ENCODE data around the gene TCN2.

Gene TCN2

GRCh38 chr22:30640839-30641430 is 34.0 kb downstream of the TCN2 start:
- no peak overlapping the region for H3K4me3 ChIP-seq (ENCODE audit: low read depth in 1 of 2, low read length in 2 of 2)

GRCh38 chr22:30643055-30643875 is 36.3 kb downstream of the TCN2 start:
- no peaks in the 10 kb centered on the region for H3K36me3 ChIP-seq (ENCODE audit: control insufficient read depth in 1 of 2, insufficient read depth in 2 of 2, low read length in 2 of 2)
- H3K4me1 ChIP-seq (ENCODE audit: control insufficient read depth in 1 of 2, insufficient read depth in 2 of 2, low read length in 2 of 2): no peaks in the 10 kb centered on the region
- no peaks in the 10 kb centered on the region for H3K9me3 ChIP-seq (ENCODE audit: control insufficient read depth in 1 of 2, low read length in 2 of 2)
- H3K9ac ChIP-seq (ENCODE audit: low read depth in 1 of 2, low read length in 2 of 2): no peak overlapping the region
- H3K27me3 ChIP-seq (ENCODE audit: control insufficient read depth in 1 of 2, insufficient read depth in 2 of 2, low read length in 2 of 2): no peaks in the 10 kb centered on the region
- H3K4me3 ChIP-seq (ENCODE audit: low read depth in 1 of 2, low read length in 2 of 2): no peak overlapping the region
- no peak overlapping the region for H3K27ac ChIP-seq (ENCODE audit: low read depth, low read length)

More at GRCh38 chr22:30640839-30641430, 34.0 kb downstream of the TCN2 start:
- Histone ChIP-seq H3K4me1 (ENCODE audit: control insufficient read depth in 1 of 2, insufficient read depth in 2 of 2, low read length in 2 of 2) (peaks cover 12 to 13% of the 10 kb centered on the region in 2 donors), H3K9ac (ENCODE audit: low read depth in 1 of 2, low read length in 2 of 2) (no peak overlapping the region), H3K27ac (ENCODE audit: low read depth, low read length) (no peak overlapping the region), H3K27me3 (ENCODE audit: control insufficient read depth in 1 of 2, insufficient read depth in 2 of 2, low read length in 2 of 2) (no peaks in the 10 kb centered on the region), H3K36me3 (ENCODE audit: control insufficient read depth in 1 of 2, insufficient read depth in 2 of 2, low read length in 2 of 2) (no peaks in the 10 kb centered on the region), H3K9me3 (ENCODE audit: control insufficient read depth in 1 of 2, low read length in 2 of 2) (no peaks in the 10 kb centered on the region)

DNA sequence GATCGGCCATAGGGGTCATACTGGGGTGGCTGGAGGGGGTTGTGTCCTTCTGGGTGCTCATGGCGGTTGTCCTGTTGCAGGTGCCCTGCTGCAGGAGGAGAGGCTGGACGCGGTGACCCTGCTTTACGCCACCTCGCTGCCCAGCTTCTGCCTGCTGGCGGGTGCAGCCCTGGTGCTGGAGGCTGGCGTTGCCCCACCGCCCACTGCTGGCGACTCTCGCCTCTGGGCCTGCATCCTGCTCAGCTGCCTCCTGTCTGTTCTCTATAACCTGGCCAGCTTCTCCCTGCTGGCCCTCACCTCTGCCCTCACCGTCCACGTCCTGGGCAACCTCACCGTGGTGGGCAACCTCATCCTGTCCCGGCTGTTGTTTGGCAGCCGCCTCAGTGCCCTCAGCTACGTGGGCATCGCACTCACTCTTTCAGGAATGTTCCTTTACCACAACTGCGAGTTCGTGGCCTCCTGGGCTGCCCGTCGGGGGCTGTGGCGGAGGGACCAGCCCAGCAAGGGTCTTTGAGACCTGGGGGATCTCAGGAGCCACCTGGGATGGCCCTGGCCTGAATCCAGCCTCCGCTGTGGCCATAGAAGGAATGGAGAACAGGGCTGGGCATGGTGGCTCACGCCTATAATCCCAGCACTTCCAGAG is 39.7 kb downstream of the TCN2 start:
- Histone ChIP-seq H3K36me3 (ENCODE audit: control insufficient read depth in 1 of 2, insufficient read depth in 2 of 2, low read length in 2 of 2) (no peaks in the 10 kb centered on the region), H3K27me3 (ENCODE audit: control insufficient read depth in 1 of 2, insufficient read depth in 2 of 2, low read length in 2 of 2) (no peaks in the 10 kb centered on the region), H3K9ac (ENCODE audit: low read depth in 1 of 2, low read length in 2 of 2) (no peak overlapping the region), H3K4me3 (ENCODE audit: low read depth in 1 of 2, low read length in 2 of 2) (no peak overlapping the region), H3K27ac (ENCODE audit: low read depth, low read length) (no peak overlapping the region), H3K4me1 (ENCODE audit: control insufficient read depth in 1 of 2, insufficient read depth in 2 of 2, low read length in 2 of 2) (peaks cover 0 to 12% of the 10 kb centered on the region in 2 donors), H3K9me3 (ENCODE audit: control insufficient read depth in 1 of 2, low read length in 2 of 2) (no peaks in the 10 kb centered on the region)

DNA sequence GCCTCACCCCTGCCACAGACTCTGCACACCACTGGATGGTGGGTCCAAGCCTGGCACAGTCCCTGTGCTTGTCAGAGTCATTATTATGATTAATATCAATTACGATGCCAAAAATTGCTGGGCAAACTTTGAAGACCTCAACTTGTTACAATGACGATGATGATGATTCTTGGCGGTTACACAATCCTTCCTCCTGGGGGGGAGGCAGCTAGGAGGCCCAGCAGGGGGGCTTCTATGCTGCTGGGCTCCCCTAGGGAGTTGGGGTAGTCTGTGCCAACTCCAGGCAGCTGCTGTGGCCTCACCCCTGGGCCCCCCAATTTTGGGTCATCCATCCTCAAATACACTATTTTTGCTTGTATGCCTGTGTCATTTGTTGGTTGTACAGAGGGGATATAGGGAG is 40.6 kb downstream of the TCN2 start:
- no peak overlapping the region for H3K9ac ChIP-seq (ENCODE audit: low read depth in 1 of 2, low read length in 2 of 2)
- no peaks in the 10 kb centered on the region for H3K36me3 ChIP-seq (ENCODE audit: control insufficient read depth in 1 of 2, insufficient read depth in 2 of 2, low read length in 2 of 2)
- no peaks in the 10 kb centered on the region for H3K9me3 ChIP-seq (ENCODE audit: control insufficient read depth in 1 of 2, low read length in 2 of 2)
- H3K4me3 ChIP-seq (ENCODE audit: low read depth in 1 of 2, low read length in 2 of 2): no peak overlapping the region
- no peaks in the 10 kb centered on the region for H3K27me3 ChIP-seq (ENCODE audit: control insufficient read depth in 1 of 2, insufficient read depth in 2 of 2, low read length in 2 of 2)
- peaks cover 0 to 12% of the 10 kb centered on the region in 2 donors for H3K4me1 ChIP-seq (ENCODE audit: control insufficient read depth in 1 of 2, insufficient read depth in 2 of 2, low read length in 2 of 2)
- H3K27ac ChIP-seq (ENCODE audit: low read depth, low read length): no peak overlapping the region

GRCh38 chr22:30648825-30649224 is 41.9 kb downstream of the TCN2 start:
- no peak overlapping the region for H3K27ac ChIP-seq (ENCODE audit: low read depth, low read length)
- no peak overlapping the region for H3K9ac ChIP-seq (ENCODE audit: low read depth in 1 of 2, low read length in 2 of 2)
- no peaks in the 10 kb centered on the region for H3K36me3 ChIP-seq (ENCODE audit: control insufficient read depth in 1 of 2, insufficient read depth in 2 of 2, low read length in 2 of 2)
- no peaks in the 10 kb centered on the region for H3K27me3 ChIP-seq (ENCODE audit: control insufficient read depth in 1 of 2, insufficient read depth in 2 of 2, low read length in 2 of 2)
- H3K4me1 ChIP-seq (ENCODE audit: control insufficient read depth in 1 of 2, insufficient read depth in 2 of 2, low read length in 2 of 2): peaks cover 0 to 12% of the 10 kb centered on the region in 2 donors
- H3K4me3 ChIP-seq (ENCODE audit: low read depth in 1 of 2, low read length in 2 of 2): no peak overlapping the region
- no peaks in the 10 kb centered on the region for H3K9me3 ChIP-seq (ENCODE audit: control insufficient read depth in 1 of 2, low read length in 2 of 2)

DNA sequence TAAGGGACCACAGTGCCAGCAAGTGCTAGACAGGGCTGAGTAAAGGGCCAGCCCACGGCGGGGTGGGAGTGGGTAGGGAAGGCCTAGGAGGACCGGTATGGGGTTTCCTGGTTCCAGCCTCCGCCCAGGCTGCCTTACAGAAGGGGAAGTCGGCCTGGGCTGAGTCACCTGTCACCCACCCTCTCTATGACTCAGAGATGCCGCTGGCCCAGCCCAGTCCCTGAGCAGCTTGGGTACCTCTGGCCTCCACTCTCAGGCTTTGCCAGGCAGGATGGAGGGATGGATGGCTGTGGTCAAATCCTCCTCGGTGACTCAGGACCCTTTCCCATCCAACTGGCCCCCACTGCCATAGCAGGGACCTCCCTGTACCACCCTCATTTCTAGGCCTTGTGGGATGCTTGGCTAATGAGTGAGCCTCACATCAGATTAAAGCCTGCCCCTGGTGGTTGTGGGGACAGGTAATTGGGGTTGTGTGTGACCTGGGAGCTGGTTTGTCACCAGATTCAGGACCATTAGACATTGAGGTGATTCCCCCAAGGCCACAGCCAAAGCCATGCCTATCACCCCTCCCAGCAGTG is 42.5 kb downstream of the TCN2 start:
- H3K36me3 ChIP-seq (ENCODE audit: control insufficient read depth in 1 of 2, insufficient read depth in 2 of 2, low read length in 2 of 2): no peaks in the 10 kb centered on the region
- no peak overlapping the region for H3K9ac ChIP-seq (ENCODE audit: low read depth in 1 of 2, low read length in 2 of 2)
- no peaks in the 10 kb centered on the region for H3K27me3 ChIP-seq (ENCODE audit: control insufficient read depth in 1 of 2, insufficient read depth in 2 of 2, low read length in 2 of 2)
- no peak overlapping the region for H3K27ac ChIP-seq (ENCODE audit: low read depth, low read length)
- H3K9me3 ChIP-seq (ENCODE audit: control insufficient read depth in 1 of 2, low read length in 2 of 2): no peaks in the 10 kb centered on the region
- no peak overlapping the region for H3K4me3 ChIP-seq (ENCODE audit: low read depth in 1 of 2, low read length in 2 of 2)
- H3K4me1 ChIP-seq (ENCODE audit: control insufficient read depth in 1 of 2, insufficient read depth in 2 of 2, low read length in 2 of 2): peaks cover 0 to 12% of the 10 kb centered on the region in 2 donors

GRCh38 chr22:30650508-30651116 is 43.6 kb downstream of the TCN2 start:
- Histone ChIP-seq H3K9ac (ENCODE audit: low read depth in 1 of 2, low read length in 2 of 2) (no peak overlapping the region), H3K4me1 (ENCODE audit: control insufficient read depth in 1 of 2, insufficient read depth in 2 of 2, low read length in 2 of 2) (peaks cover 0 to 12% of the 10 kb centered on the region in 2 donors), H3K36me3 (ENCODE audit: control insufficient read depth in 1 of 2, insufficient read depth in 2 of 2, low read length in 2 of 2) (no peaks in the 10 kb centered on the region), H3K27me3 (ENCODE audit: control insufficient read depth in 1 of 2, insufficient read depth in 2 of 2, low read length in 2 of 2) (no peaks in the 10 kb centered on the region), H3K9me3 (ENCODE audit: control insufficient read depth in 1 of 2, low read length in 2 of 2) (no peaks in the 10 kb centered on the region), H3K27ac (ENCODE audit: low read depth, low read length) (no peak overlapping the region), H3K4me3 (ENCODE audit: low read depth in 1 of 2, low read length in 2 of 2) (no peak overlapping the region)

GRCh38 chr22:30652852-30653251 is 45.9 kb downstream of the TCN2 start:
- H3K4me3 ChIP-seq (ENCODE audit: low read depth in 1 of 2, low read length in 2 of 2): no peak overlapping the region
- H3K36me3 ChIP-seq (ENCODE audit: control insufficient read depth in 1 of 2, insufficient read depth in 2 of 2, low read length in 2 of 2): no peaks in the 10 kb centered on the region
- H3K9me3 ChIP-seq (ENCODE audit: control insufficient read depth in 1 of 2, low read length in 2 of 2): no peaks in the 10 kb centered on the region
- H3K27me3 ChIP-seq (ENCODE audit: control insufficient read depth in 1 of 2, insufficient read depth in 2 of 2, low read length in 2 of 2): no peaks in the 10 kb centered on the region
- no peak overlapping the region for H3K27ac ChIP-seq (ENCODE audit: low read depth, low read length)
- no peak overlapping the region for H3K9ac ChIP-seq (ENCODE audit: low read depth in 1 of 2, low read length in 2 of 2)
- peaks cover 0 to 12% of the 10 kb centered on the region in 2 donors for H3K4me1 ChIP-seq (ENCODE audit: control insufficient read depth in 1 of 2, insufficient read depth in 2 of 2, low read length in 2 of 2)

- H3K4me3 ChIP-seq (ENCODE audit: low read depth in 1 of 2, low read length in 2 of 2): no peak overlapping the region
- peaks cover 0 to 7% of the 10 kb centered on the region in 2 donors for H3K4me1 ChIP-seq (ENCODE audit: control insufficient read depth in 1 of 2, insufficient read depth in 2 of 2, low read length in 2 of 2)
- no peak overlapping the region for H3K9ac ChIP-seq (ENCODE audit: low read depth in 1 of 2, low read length in 2 of 2)
- no peaks in the 10 kb centered on the region for H3K9me3 ChIP-seq (ENCODE audit: control insufficient read depth in 1 of 2, low read length in 2 of 2)
- H3K36me3 ChIP-seq (ENCODE audit: control insufficient read depth in 1 of 2, insufficient read depth in 2 of 2, low read length in 2 of 2): no peaks in the 10 kb centered on the region
- no peak overlapping the region for H3K27ac ChIP-seq (ENCODE audit: low read depth, low read length)
- H3K27me3 ChIP-seq (ENCODE audit: control insufficient read depth in 1 of 2, insufficient read depth in 2 of 2, low read length in 2 of 2): no peaks in the 10 kb centered on the region
Observed at GRCh38 chr22:30654361-30654760, 47.4 kb downstream of the TCN2 start.

All from duodenal mucosa (tissue), 2 donors.